Vagina (tissue), 2 donors: ENCODE data around the gene KCND2. TPM values are rescaled to one million over a fixed set of nuclear protein-coding genes. Genes with fewer than 3 reads are reported as not detected.

Experiments used
- DNase-seq, 2 donors: peaks; one replicate each; pipeline ENCODE4 v3.0.0-alpha.2; 2017; ENCODE audit errors: extremely low spot score in 2 of 2
- H3K27ac ChIP-seq: fragments of 200-600 bp; sonication (generic); one replicate; pipeline ENCODE4 v1.5.1; 2019
- H3K27me3 ChIP-seq: fragments of 200-600 bp; sonication (generic); one replicate; pipeline ENCODE4 v1.5.1; 2019
- H3K36me3 ChIP-seq, 2 donors: fragments of 200-600 bp; sonication (generic); one replicate each; pipeline ENCODE4 v1.5.1; 2017 to 2019
- H3K4me1 ChIP-seq: fragments of 200-600 bp; sonication (generic); one replicate; pipeline ENCODE4 v1.5.1; 2019
- H3K4me3 ChIP-seq, 2 donors: fragments of 200-600 bp; sonication (generic); 1 replicate in 1 of 2; 2 replicates in 1 of 2; pipeline ENCODE4 v1.5.1; 2016 to 2019
- H3K9me3 ChIP-seq: fragments of 200-600 bp; sonication (generic); one replicate; pipeline ENCODE4 v1.5.1; 2019
- POLR2A ChIP-seq, 2 donors: fragments of 450-650 bp; IDR thresholded peaks; one replicate each; pipeline ENCODE4 v1.6.1; 2017; ENCODE audit warnings: antibody characterized with exemption in 2 of 2, mild to moderate bottlenecking in 2 of 2, moderate library complexity in 2 of 2
- POLR2AphosphoS5 ChIP-seq, 2 donors: sonication (generic); formaldehyde crosslinking; IDR thresholded peaks; one replicate each; pipeline ENCODE4 v1.9.0; 2017; ENCODE audit warnings: antibody characterized with exemption in 2 of 2, mild to moderate bottlenecking in 2 of 2, low read depth in 1 of 2; ENCODE audit not compliant: insufficient read depth in 1 of 2
- intact Hi-C: fragments of 100-400 bp; cut with DNase I; formaldehyde crosslinking; loops from one replicate; pipeline ENCODE4 v1.15.1; 2023
- total RNA-seq: library from RNA; depleted of rRNA; stranded (reverse); fragments of >200 nt; gene quantifications from one replicate; pipeline ENCODE4 v1.2.3, GENCODE V29; 2016
- TF ChIP-seq, protein P1 (sequence below), 3 experiments: fragments of 450-650 bp in 2 of 3; fragments of 200-600 bp in 1 of 3; sonication (generic) in 1 of 3; IDR thresholded peaks; one replicate each; pipeline ENCODE4 v1.5.1; 2017 to 2019; ENCODE audit warnings: antibody characterized with exemption in 3 of 3, mild to moderate bottlenecking in 2 of 3, moderate library complexity in 2 of 3

The KCND2 gene
- total RNA-seq, 1 donor from 2014 or later = 3.7 TPM

DNA sequence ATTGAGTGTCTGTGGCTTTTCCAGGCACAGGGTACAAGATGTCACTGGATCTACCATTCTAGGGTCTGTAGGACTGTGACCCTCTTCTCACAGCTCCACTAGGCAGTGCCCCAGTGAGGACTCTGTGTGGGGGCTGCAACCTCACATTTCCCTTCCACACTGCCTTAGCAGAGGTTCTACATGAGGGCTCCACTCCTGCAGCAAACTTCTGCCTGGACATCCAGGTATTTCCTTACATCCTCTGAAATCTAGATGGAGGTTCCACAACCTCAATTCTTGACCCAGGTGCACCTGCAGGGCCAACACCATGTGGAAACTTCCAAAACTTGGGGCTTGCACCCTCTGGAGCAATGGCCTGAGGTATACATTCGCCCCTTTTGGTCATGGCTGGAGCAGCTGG lies 183.7 kb downstream of the KCND2 start:
- no peaks in the 10 kb centered on the region for H3K36me3 ChIP-seq
- H3K27me3 ChIP-seq = no peaks in the 10 kb centered on the region
- no peaks in the 10 kb centered on the region for H3K4me1 ChIP-seq
- intact Hi-C loops = no loop called here
- no peak overlapping the region for H3K27ac ChIP-seq
- DNase-seq = no peak
- TF ChIP-seq, protein P1, sequence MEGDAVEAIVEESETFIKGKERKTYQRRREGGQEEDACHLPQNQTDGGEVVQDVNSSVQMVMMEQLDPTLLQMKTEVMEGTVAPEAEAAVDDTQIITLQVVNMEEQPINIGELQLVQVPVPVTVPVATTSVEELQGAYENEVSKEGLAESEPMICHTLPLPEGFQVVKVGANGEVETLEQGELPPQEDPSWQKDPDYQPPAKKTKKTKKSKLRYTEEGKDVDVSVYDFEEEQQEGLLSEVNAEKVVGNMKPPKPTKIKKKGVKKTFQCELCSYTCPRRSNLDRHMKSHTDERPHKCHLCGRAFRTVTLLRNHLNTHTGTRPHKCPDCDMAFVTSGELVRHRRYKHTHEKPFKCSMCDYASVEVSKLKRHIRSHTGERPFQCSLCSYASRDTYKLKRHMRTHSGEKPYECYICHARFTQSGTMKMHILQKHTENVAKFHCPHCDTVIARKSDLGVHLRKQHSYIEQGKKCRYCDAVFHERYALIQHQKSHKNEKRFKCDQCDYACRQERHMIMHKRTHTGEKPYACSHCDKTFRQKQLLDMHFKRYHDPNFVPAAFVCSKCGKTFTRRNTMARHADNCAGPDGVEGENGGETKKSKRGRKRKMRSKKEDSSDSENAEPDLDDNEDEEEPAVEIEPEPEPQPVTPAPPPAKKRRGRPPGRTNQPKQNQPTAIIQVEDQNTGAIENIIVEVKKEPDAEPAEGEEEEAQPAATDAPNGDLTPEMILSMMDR (IDR thresholded peaks at IDR 0.05) = no peak
- TF ChIP-seq POLR2A (IDR thresholded peaks at IDR 0.05) = no peak
- no peak for TF ChIP-seq POLR2AphosphoS5 (IDR thresholded peaks at IDR 0.05; ENCODE audit: insufficient read depth in 1 of 2, low read depth in 1 of 2)
- H3K4me3 ChIP-seq = no peak overlapping the region
- H3K9me3 ChIP-seq = no peaks in the 10 kb centered on the region

DNA sequence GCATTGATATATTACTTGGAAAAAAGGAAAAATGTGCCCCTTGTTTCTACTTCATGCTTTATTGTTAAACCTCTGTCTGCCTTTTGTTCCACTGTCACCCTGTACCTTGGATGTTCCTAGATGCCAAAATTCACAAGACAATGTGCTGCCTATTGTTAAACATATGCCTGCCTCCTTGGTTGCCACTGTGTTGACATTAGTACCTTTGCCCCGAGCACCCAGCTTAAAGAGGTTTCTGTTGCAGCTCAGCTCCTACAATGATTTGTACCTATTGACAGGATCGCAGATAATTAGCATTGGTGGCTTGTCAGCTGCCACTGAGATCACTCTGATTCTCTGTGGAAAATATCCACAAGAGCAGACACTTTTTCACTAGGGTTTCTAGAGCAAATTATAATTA lies 188.0 kb downstream of the KCND2 start:
- H3K4me1 ChIP-seq = no peaks in the 10 kb centered on the region
- no peak overlapping the region for H3K27ac ChIP-seq
- intact Hi-C loops = no loop called here
- H3K36me3 ChIP-seq = no peaks in the 10 kb centered on the region
- DNase-seq = no peak
- no peak overlapping the region for H3K4me3 ChIP-seq
- H3K27me3 ChIP-seq = no peaks in the 10 kb centered on the region
- H3K9me3 ChIP-seq = no peaks in the 10 kb centered on the region
- TF ChIP-seq, protein P1 (IDR thresholded peaks at IDR 0.05) = no peak
- no peak for TF ChIP-seq POLR2A (IDR thresholded peaks at IDR 0.05)
- TF ChIP-seq POLR2AphosphoS5 (IDR thresholded peaks at IDR 0.05; ENCODE audit: insufficient read depth in 1 of 2, low read depth in 1 of 2) = no peak

DNA sequence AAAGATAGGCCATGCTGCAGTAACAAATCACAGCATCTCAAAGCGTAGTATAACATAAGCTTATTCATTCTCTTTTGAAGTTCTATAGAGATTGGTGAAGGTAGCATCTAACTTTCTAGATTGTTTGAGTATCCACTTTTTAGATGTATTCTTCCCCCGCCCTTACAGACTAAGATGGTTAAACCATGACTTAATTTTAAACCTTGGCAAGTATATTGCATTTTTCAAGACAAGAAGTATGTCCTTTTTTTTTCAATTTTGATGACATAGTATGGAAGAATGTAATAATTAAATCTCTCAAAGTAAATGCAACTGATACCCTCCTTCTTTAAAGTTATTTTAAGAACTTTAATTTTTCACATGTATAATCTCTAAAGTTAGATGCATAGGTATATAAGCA lies 190.0 kb downstream of the KCND2 start:
- DNase-seq = no peak
- TF ChIP-seq, protein P1 (IDR thresholded peaks at IDR 0.05) = no peak
- TF ChIP-seq POLR2A (IDR thresholded peaks at IDR 0.05) = no peak

DNA sequence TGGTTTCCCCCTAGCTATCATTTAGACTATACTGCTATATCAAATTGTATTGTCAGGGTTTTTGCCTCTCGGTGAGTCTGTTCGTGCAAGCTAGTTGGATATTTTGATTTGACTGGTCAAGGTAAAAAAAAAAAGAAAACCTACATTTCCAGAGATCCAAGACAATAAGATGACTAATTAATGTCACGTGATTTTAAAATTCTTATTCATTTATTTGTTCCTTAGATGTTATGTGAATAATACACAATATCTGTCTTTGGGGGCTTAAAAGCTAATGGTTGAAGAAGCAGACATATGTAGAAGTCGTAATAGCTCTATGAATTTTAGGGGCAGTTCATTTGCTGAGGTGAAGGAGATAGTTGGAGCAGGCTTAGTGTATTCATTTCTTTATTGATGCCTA lies 191.1 kb downstream of the KCND2 start:
- TF ChIP-seq POLR2A (IDR thresholded peaks at IDR 0.05) = no peak
- TF ChIP-seq, protein P1 (IDR thresholded peaks at IDR 0.05) = no peak
- TF ChIP-seq POLR2AphosphoS5 (IDR thresholded peaks at IDR 0.05; ENCODE audit: insufficient read depth in 1 of 2, low read depth in 1 of 2) = no peak
- intact Hi-C loops = no loop called here
- no peak overlapping the region for H3K27ac ChIP-seq
- no peaks in the 10 kb centered on the region for H3K9me3 ChIP-seq
- H3K27me3 ChIP-seq = no peaks in the 10 kb centered on the region
- H3K4me3 ChIP-seq = no peak overlapping the region
- no peaks in the 10 kb centered on the region for H3K36me3 ChIP-seq
- DNase-seq = no peak
- H3K4me1 ChIP-seq = no peaks in the 10 kb centered on the region

More for the DNA sequence above, 190.0 kb downstream of the KCND2 start:
- Histone ChIP-seq H3K4me3 (no peak overlapping the region), H3K9me3 (no peaks in the 10 kb centered on the region), H3K27me3 (no peaks in the 10 kb centered on the region), H3K27ac (no peak overlapping the region), H3K36me3 (no peaks in the 10 kb centered on the region), H3K4me1 (no peaks in the 10 kb centered on the region)
- intact Hi-C loops = no loop called here

DNA sequence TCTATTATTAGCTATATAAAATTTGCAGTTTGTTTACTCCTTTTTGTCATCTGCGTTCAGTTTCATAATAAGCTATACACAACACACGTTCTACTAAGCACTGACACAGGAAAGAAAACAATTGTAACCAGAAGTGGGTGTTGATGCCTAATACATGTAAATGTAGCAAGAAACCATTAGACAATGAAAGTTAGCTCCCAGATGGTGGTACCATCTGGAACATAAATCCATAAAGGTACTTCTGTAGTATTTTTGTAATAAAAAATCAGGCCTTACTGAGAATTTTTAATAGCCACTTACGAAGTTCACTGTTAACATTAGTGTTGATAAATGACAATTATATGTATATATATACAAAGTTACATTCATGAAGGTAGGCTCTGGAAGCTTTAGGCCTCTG lies 194.7 kb downstream of the KCND2 start:
- TF ChIP-seq POLR2AphosphoS5 (IDR thresholded peaks at IDR 0.05; ENCODE audit: insufficient read depth in 1 of 2, low read depth in 1 of 2) = no peak
- no peak for DNase-seq
- Histone ChIP-seq H3K27me3 (no peaks in the 10 kb centered on the region), H3K36me3 (no peaks in the 10 kb centered on the region), H3K27ac (no peak overlapping the region), H3K9me3 (no peaks in the 10 kb centered on the region), H3K4me3 (no peak overlapping the region), H3K4me1 (no peaks in the 10 kb centered on the region)
- intact Hi-C loops = no loop called here

DNA sequence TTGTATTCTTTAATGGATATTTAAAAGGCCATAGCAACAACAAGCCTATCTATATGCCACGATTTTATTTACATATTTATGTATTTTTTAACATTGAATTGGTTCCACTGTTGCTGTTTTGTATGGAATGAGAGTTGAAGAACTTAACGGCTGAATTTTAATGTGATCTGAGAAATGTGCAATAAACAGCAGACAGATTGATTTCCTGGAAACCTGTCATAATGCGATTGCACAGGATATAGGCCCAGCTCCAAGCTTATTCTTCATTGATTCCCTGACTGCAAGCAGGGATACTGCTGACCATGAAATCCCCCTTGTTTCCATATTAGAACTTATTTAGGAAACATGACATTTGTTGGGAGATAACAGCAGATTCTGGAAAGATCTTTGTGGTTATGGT lies 195.6 kb downstream of the KCND2 start:
- H3K4me1 ChIP-seq = no peaks in the 10 kb centered on the region
- H3K9me3 ChIP-seq = no peaks in the 10 kb centered on the region
- H3K27ac ChIP-seq = no peak overlapping the region
- intact Hi-C loops = no loop called here
- H3K4me3 ChIP-seq = no peak overlapping the region
- H3K36me3 ChIP-seq = no peaks in the 10 kb centered on the region
- no peak for DNase-seq
- H3K27me3 ChIP-seq = no peaks in the 10 kb centered on the region
- TF ChIP-seq, protein P1 (IDR thresholded peaks at IDR 0.05) = no peak
- no peak for TF ChIP-seq POLR2AphosphoS5 (IDR thresholded peaks at IDR 0.05; ENCODE audit: insufficient read depth in 1 of 2, low read depth in 1 of 2)
- TF ChIP-seq POLR2A (IDR thresholded peaks at IDR 0.05) = no peak
